ENCODE data around the gene KRT26.
"Not testable (repeated sequence)": the region's sequence is repeated elsewhere in the genome, so short reads cannot be mapped to it uniquely, and the experiment has no call there.

KRT26 gene, protein sequence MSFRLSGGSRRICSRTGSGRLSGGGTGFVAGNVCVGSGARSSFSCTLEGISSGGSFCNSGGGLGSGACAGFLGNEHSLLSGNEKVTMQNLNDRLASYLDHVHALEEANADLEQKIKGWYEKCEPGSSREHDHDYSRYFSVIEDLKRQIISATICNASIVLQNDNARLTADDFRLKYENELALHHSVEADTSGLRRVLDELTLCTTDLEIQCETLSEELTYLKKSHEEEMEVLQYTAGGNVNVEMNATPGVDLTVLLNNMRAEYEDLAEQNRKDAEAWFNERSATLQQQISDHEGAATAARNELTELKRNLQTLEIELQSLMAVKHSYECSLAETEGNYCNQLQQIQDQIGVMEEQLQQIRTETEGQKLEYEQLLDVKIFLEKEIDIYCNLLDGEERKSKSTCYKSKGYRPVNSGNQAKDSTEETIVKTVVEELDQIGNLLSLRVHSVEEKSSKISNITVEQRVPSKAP

DNA sequence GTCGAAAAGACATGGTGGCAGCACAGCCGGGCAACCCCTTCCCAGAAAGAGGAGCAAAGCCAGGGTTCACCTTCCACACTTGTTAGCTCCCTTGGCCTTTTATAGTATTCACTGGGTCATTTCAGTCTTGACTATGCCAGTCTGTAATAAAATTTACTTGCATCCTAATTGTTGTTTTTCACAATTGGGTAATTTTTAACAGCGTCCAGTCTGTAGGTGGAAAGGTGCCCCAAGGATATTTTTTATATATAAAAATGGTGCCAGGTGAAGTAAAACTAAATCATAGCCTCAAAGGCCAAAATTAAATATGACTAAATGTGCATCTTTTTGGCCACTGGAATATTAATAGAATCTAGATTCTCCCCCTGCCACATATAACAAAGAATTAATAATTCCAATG, at the start of gene KRT26:
Gene KRT26, minus strand, starts transcription at position 101 of the 400 bp plus-strand sequence. Its CDS starts 88 bp downstream, at position 13.
- no peak for DNase-seq

- no peak for DNase-seq
Observed at GRCh38 chr17:40821536-40821935, 49.5 kb upstream of the KRT26 start.

GRCh38 chr17:40820228-40820838, 48.3 kb upstream of the KRT26 start:
- DNase-seq = no peak

GRCh38 chr17:40819528-40820125, 47.6 kb upstream of the KRT26 start:
- DNase-seq = peak in 1 of 56 donors; percentile 1

DNA sequence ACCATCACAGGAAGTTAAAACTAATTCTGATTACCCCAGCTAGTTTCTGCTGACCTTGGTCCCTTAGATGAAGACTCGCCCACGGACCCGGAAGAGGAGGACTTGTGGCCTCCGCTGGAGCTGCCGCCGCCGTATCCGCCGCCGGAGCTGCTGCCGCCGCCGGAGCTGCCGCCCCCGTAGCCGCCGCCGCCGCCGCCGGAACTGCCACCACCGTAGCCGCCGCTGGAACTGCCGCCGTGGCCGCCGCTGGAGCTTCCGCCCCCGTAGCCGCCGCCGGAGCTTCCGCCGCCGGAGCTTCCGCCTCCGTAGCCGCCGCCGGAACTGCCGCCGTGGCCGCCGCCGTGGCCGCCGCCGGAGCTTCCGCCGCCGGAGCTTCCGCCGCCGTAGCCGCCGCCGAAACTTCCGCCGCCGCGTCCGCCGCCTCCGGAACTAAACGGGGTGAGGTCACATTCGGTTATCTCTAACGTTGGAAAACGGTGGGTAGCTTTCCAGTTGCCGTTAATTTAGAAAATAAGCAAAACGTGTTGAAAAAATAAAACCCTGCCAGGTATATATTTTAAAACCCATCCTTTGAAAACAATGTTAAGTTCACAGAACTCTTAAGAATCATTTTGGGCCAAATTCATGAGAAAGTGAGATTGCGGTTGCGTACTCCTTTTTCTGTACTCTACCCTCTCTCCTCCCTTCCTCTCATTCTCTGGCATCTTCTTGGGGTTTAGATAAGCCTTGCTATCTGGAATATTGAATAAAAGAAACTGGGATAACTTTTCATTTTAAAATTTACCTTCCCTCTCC, 46.9 kb upstream of the KRT26 start:
- DNase-seq = peak in 53 of 56 donors; percentile 30 to 86 (median 65)

DNA sequence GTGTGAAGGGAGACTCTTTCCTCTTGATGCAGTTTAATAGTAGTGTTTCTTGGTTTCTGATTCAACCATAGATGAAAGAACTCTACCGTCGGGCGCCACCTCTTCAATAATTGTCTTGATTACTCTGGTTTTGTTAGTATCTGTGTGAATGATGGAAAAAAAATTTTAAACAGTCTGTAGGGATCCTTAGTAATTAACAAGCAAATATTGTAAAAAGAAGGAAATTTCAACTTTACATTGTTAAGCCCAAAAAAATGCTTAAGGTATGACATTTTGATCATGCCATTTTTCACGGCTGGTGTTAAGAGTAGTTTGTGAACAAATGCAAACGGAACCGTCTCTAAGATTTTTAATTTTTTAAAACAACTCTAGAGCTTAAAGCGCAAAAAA, 46.3 kb upstream of the KRT26 start:
- DNase-seq = no peak

GRCh38 chr17:40817103-40817682, 45.2 kb upstream of the KRT26 start:
- no peak for DNase-seq

DNA sequence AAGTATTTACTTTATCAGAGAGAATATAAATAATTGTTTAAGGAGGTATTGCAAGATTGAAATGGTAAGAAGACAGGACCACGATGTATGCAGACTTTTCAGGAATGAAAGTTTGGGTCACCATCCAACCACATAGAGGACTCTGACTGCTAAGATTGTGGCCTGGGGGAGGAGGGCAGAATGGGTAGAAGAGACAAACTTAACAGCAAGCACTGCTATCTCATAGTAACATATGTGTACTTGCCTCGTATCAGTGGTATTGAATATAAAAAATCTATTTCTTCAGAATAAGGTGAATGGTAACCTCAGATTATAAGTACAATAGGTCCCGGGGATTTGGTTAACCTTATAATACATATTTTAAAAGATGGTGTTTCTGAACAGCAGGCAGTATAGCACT, 44.6 kb upstream of the KRT26 start:
- no peak for DNase-seq

GRCh38 chr17:40815381-40815780, 43.4 kb upstream of the KRT26 start:
- no peak for DNase-seq

DNA sequence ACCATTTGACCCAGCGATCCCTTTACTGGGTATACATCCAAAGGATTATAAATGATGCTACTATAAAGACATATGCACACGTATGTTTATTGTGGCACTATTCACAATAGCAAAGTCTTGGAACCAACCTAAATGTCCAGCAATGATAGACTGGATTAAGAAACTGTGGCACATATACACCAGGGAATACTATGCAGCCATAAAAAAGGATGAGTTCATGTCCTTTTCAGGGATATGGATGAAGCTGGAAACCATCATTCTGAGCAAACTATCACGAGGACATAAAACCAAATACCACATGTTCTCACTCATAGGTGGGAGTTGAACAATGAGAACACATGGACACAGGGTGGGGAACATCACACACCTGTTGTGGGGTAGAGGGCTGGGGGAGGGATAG, 42.7 kb upstream of the KRT26 start:
- DNase-seq = not testable (repeated sequence)

DNA sequence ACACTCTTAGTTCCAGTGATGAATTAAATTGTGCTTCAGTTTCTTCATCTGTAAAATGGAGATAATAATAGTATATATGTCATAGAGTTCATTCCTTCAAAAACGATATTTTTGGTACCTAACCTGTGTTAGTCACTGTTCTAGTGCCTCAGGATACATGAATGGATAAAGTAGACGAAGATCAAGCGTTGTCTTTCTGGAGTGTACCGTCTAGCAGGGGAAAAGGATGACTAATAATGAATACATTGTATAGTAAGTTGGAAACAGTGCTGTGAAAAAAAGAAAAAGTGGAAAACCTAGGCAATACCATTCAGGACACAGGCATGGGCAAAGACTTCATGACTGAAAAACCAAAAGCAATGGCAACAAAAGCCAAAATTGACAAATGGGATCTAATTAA, 41.8 kb upstream of the KRT26 start:
- DNase-seq = no peak

DNA sequence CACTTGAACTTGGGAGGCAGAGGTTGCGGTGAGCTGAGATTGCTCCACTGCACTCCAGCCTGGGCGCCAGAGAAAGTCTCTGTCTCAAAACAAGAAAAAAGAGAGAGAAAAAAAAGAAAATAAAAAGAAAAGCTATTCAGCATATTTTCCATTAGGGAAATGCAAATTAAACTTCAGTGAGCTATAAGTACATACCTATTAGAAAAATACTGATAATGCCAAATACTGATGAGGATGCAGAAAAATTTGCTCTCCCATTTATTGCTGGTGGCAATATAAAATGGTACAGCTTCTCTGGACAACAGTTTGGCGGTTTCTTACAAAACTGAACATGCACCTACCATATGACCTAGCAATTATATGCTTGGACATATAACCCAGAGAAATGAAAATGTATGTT, 40.6 kb upstream of the KRT26 start:
- no peak for DNase-seq

DNA sequence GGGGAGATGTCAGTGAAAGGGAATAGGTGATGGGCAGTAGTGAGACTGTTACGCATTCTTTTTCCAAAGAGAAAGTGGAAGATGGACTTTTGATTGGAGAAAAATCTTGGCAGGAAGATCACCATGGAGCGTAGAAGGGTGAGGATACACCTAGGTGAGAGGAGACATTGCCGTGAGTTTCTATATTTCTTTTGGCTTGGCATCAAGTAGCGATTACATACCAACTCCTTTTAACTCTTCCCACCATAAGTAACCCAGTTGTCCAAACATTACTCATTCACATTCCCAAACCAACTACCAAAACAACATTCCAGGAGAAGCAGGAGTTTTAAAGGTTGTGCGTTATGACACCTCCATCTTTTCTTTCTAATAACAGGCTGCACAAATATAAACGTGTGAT, 38.5 kb upstream of the KRT26 start:
- no peak for DNase-seq

DNA sequence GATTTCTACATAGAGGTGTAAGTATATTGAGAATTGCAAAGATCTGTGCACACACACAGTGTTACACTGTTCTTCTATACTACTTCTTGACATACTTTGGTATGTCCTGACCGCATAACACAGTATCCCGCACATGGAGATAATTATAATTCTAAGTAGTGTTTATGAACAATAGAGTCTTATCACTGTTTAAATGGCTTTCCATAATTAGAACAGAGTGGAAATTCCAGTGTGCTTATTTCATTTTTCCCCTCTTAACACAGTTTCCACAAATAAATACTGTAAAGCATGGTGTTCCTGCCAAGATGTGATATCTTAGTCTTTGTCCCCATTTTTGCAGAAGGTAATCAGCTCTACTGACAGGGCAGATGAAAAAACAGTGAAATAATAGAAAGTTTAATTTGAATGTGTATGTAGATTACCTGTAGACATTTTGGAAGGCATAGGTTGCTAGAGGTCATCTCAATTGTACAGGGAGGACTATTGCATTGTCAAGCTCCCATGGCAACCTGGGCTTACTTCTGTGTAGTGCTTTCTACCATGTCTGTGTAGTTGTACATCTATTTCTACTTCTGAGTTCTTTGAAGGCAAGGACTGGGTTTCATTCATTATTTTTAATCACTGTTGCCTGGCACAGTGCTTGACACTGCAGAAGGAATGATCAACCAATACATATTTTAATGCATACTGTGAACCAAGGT, 37.9 kb upstream of the KRT26 start:
- DNase-seq = no peak

DNA sequence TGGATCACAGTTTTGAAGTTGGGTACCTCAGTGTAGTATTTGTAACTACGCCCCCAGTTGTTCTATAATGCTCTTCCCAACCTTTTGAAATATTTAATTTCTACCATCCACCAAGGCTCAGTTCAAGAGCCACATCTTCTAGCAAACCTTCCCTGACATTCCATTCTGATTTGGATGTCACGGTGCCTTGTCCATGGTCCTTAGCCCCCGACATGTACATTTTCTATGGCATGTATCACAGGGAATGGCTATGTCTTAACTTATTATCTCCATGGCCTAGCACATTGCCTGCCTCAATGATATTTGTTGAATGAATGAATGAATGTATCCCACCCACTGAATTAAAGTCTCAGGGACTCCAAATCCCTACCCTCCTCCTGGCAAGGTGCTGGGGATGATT, 34.1 kb upstream of the KRT26 start:
- no peak for DNase-seq

- peak in 28 of 56 donors; percentile 2 to 51 (median 12) for DNase-seq
Observed at GRCh38 chr17:40803617-40804082, 31.6 kb upstream of the KRT26 start.

- no peak for DNase-seq
Observed at GRCh38 chr17:40801157-40801556, 29.2 kb upstream of the KRT26 start.

DNA sequence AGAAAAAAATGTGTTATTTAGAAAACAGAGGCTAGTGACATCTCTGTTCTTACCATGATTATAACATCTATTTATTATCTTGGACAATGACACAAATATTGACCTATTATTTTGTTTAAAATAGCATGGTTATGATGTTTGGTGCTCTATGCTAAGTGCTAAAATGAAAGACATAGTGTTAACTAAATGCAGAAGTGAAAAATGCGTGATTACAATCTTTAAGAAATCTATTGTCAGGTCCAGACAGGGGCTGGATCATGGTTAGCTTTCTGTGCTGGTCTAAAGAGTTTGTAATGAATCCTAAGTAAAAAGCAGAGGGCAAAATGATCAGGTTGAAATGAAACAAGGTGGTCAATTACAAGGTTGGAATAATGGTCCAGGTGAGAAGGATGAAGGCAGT, 28.4 kb upstream of the KRT26 start:
- DNase-seq = no peak

- no peak for DNase-seq
Observed at GRCh38 chr17:40799859-40800258, 27.9 kb upstream of the KRT26 start, which contains the start of gene KRT28. TSS of gene KRT28 (minus strand) at chr17:40799959. CDS start at chr17:40799893, 66 bp downstream.

DNA sequence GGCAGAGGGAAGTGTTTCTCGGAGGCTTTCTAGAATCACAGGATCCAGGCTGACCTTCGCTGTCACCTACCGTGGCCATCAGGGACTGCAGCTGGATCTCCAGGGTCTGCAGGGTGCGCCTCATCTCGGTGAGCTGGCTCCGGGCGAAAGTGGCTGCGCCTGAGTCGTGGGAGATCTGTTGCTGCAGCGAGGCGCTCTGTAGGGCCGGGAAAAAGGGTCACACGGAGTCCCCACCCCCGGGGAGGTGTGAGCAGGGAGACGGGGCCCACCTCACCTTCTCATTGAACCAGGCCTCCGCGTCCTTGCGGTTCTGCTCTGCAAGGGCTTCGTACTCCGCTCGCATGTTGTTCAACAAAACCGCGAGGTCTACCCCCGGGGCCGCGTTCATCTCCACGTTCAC, 24.8 kb upstream of the KRT26 start:
- DNase-seq = no peak
